Gastroesophageal sphincter (tissue), 4 donors: Measurements from ENCODE around the gene ACTN4. TPM values are rescaled to one million over a fixed set of nuclear protein-coding genes. Genes with fewer than 3 reads are reported as not detected.

Experiments used
- ATAC-seq: fragments of 150-250 bp; one replicate; pipeline ENCODE4 v1.9.1; 2016; ENCODE audit warnings: mild to moderate bottlenecking, moderate library complexity
- H3K27ac ChIP-seq, 4 donors: fragments of 200-600 bp; sonication (generic) in 3 of 4; 1 replicate in 3 of 4; 2 replicates in 1 of 4; pipeline ENCODE4 v1.5.1; 2016 to 2019
- H3K27me3 ChIP-seq: fragments of 200-600 bp; sonication (generic); one replicate; pipeline ENCODE4 v1.5.1; 2019
- H3K36me3 ChIP-seq, 2 donors: fragments of 200-600 bp; sonication (generic); one replicate each; pipeline ENCODE4 v1.5.1; 2019; ENCODE audit warnings: control low read depth in 1 of 2
- H3K4me1 ChIP-seq, 3 donors: fragments of 200-600 bp; sonication (generic); 1 replicate in 2 of 3; 2 replicates in 1 of 3; pipeline ENCODE4 v1.5.1; 2016 to 2019; ENCODE audit warnings: control low read depth in 2 of 3
- H3K4me3 ChIP-seq, 2 donors: fragments of 200-600 bp; sonication (generic); one replicate each; pipeline ENCODE4 v1.5.1; 2019; ENCODE audit warnings: mild to moderate bottlenecking in 1 of 2, moderate library complexity in 1 of 2
- H3K9me3 ChIP-seq, 3 donors: fragments of 200-600 bp; sonication (generic); one replicate each; pipeline ENCODE4 v1.5.1; 2017 to 2019; ENCODE audit warnings: control low read depth in 2 of 3
- CTCF ChIP-seq, 4 experiments: fragments of 200-600 bp in 2 of 4; fragments of 450-650 bp in 2 of 4; sonication (generic) in 1 of 4; IDR thresholded peaks; one replicate each; pipeline ENCODE4 v1.5.1; 2017 to 2019; ENCODE audit warnings: antibody characterized with exemption in 4 of 4, mild to moderate bottlenecking in 2 of 4, moderate library complexity in 2 of 4
- EP300 ChIP-seq: sonication (generic); formaldehyde crosslinking; IDR thresholded peaks from one replicate; pipeline ENCODE4 v1.6.1; 2017; ENCODE audit warnings: antibody characterized with exemption, mild to moderate bottlenecking
- POLR2A ChIP-seq, 2 donors: fragments of 450-650 bp; IDR thresholded peaks; one replicate each; pipeline ENCODE4 v1.6.1; 2017; ENCODE audit warnings: antibody characterized with exemption in 2 of 2, mild to moderate bottlenecking in 2 of 2, moderate library complexity in 1 of 2
- POLR2AphosphoS5 ChIP-seq: sonication (generic); formaldehyde crosslinking; IDR thresholded peaks from one replicate; pipeline ENCODE4 v1.6.1; 2017; ENCODE audit warnings: antibody characterized with exemption
- WGBS, 2 donors: methylation state at CpG; one replicate each; pipeline ENCODE4 v1.1.5; 2018; ENCODE audit warnings: low coverage in 1 of 2; 5-methylcytosine and 5-hydroxymethylcytosine counted together
- total RNA-seq, 4 donors: library from RNA; depleted of rRNA; stranded (reverse); fragments of >200 nt; gene quantifications; one replicate each; pipeline ENCODE4 v1.1.0, GENCODE V29; 2016

Gene ACTN4
- total RNA-seq, 4 donors from 2014 or later = 337 to 938 (median 507) TPM

GRCh38 chr19:38663957-38664502 lies 16.6 kb downstream of the ACTN4 start:
- Histone ChIP-seq H3K27me3 (no peaks in the 10 kb centered on the region), H3K4me1 (peaks cover 41 to 100% (median 93%) of the 10 kb centered on the region in 3 donors), H3K4me3 (peak overlapping the region in 1 of 2 donors; percentile 11), H3K9me3 (no peaks in the 10 kb centered on the region), H3K27ac (peak overlapping the region; percentile 95 to 97 (median 96)), H3K36me3 (peaks cover 0 to 5% of the 10 kb centered on the region in 2 donors)
- TF ChIP-seq POLR2AphosphoS5 (peak; percentile 88), POLR2A (IDR thresholded peaks at IDR 0.05) (peak; percentile 41 to 51), EP300 (peak; percentile 78), CTCF (IDR thresholded peaks at IDR 0.05) (no peak)
- peak; percentile 72 for ATAC-seq
- 0 to 22% methylated on average over 3 to 5 of the region's 19 CpGs for WGBS, 2 donors

DNA sequence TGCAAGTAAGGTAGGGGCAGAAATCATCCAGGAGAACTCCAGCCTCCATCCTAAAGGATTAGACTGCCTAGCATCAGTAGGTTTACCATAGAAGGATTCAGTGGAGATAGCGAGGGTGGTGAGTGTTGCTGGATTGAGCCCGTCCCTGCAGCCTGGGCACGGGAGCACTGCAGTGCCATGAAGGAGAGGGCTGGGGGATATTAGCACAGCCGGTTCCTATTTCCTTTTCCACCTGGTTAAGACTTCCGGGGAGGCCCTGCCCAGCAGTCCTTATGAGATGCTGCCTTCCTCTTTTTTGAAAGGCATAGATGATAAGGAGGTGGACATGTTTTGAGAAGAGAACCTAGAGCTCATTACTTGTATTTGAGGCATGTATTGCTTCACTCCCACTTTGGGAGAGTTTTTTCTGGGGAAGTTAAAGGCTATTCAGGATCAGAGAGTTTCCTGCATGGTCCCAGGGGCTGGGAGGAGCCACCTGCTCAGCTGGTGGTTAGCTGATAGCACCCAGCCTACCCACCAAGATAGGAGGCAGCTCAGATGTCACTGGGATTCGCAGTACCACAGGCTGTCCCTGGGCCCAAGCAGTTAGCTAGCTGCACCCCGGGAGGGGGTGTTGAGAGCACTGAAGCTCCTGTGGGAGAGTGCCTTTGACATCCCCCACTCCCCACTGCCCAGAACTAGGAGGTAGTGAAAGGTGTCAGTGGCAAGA lies 17.2 kb downstream of the ACTN4 start:
- Histone ChIP-seq H3K27me3 (no peaks in the 10 kb centered on the region), H3K4me3 (peak overlapping the region in 1 of 2 donors; percentile 11), H3K27ac (peak overlapping the region; percentile 95 to 97 (median 96)), H3K4me1 (peaks cover 37 to 100% (median 93%) of the 10 kb centered on the region in 3 donors), H3K36me3 (peaks cover 0 to 5% of the 10 kb centered on the region in 2 donors), H3K9me3 (no peaks in the 10 kb centered on the region)
- no peak for ATAC-seq
- TF ChIP-seq CTCF (IDR thresholded peaks at IDR 0.05) = no peak
- no peak for TF ChIP-seq POLR2A (IDR thresholded peaks at IDR 0.05)
- TF ChIP-seq EP300 = no peak
- no peak for TF ChIP-seq POLR2AphosphoS5
- 36% methylated on average over 5 of the region's 7 CpGs; no CpG with 5 or more reads in 1 of the 2 donors for WGBS, 2 donors

GRCh38 chr19:38665219-38665931 lies 17.9 kb downstream of the ACTN4 start:
- H3K36me3 ChIP-seq = peaks cover 0 to 5% of the 10 kb centered on the region in 2 donors
- 20 to 56% methylated on average over 1 to 8 of the region's 13 CpGs for WGBS, 2 donors
- no peak for TF ChIP-seq POLR2AphosphoS5
- TF ChIP-seq EP300 = no peak
- TF ChIP-seq CTCF (IDR thresholded peaks at IDR 0.05) = no peak
- no peak for TF ChIP-seq POLR2A (IDR thresholded peaks at IDR 0.05)
- H3K27ac ChIP-seq = peak overlapping the region; percentile 95 to 97 (median 96)
- H3K4me1 ChIP-seq = peaks cover 34 to 100% (median 94%) of the 10 kb centered on the region in 3 donors
- H3K4me3 ChIP-seq = no peak overlapping the region
- H3K9me3 ChIP-seq = no peaks in the 10 kb centered on the region
- no peaks in the 10 kb centered on the region for H3K27me3 ChIP-seq
- ATAC-seq = no peak

- H3K27ac ChIP-seq = peak overlapping the region; percentile 95 to 97 (median 96)
- peaks cover 0 to 1% of the 10 kb centered on the region in 2 donors for H3K36me3 ChIP-seq
- no peak for TF ChIP-seq EP300
- TF ChIP-seq CTCF (IDR thresholded peaks at IDR 0.05) = no peak
- peak; percentile 30 to 41 for TF ChIP-seq POLR2A (IDR thresholded peaks at IDR 0.05)
- peak; percentile 56 for TF ChIP-seq POLR2AphosphoS5
- H3K4me1 ChIP-seq = peaks cover 39 to 100% (median 94%) of the 10 kb centered on the region in 3 donors
- no peaks in the 10 kb centered on the region for H3K9me3 ChIP-seq
- H3K4me3 ChIP-seq = no peak overlapping the region
- H3K27me3 ChIP-seq = no peaks in the 10 kb centered on the region
- ATAC-seq = peak; percentile 52
- 13 to 20% methylated on average over 7 to 12 of the region's 19 CpGs for WGBS, 2 donors
Measured at GRCh38 chr19:38665950-38666662, 18.7 kb downstream of the ACTN4 start.
